ENCODE results near the gene STKLD1. TPM values are rescaled to one million over a fixed set of nuclear protein-coding genes. Genes with fewer than 3 reads are reported as not detected.

Gene STKLD1
- total RNA-seq, 1 donor from 2014 or later = 1.2 TPM

- intact Hi-C loops (cut with DNase I) = no loop called here
- no peak for TF ChIP-seq CTCF (IDR thresholded peaks at IDR 0.05)
- H3K4me3 ChIP-seq = no peak overlapping the region
- H3K36me3 ChIP-seq = peaks cover 64% of the 10 kb centered on the region
- no peak overlapping the region for H3K27ac ChIP-seq
- DNase-seq = no peak
- ATAC-seq = no peak
- H3K27me3 ChIP-seq = no peaks in the 10 kb centered on the region
- no peaks in the 10 kb centered on the region for H3K9me3 ChIP-seq
- peaks cover 11% of the 10 kb centered on the region for H3K4me1 ChIP-seq
These were observed 15.5 kb upstream of the STKLD1 start for GRCh38 chr9:133360400-133361393.

- ATAC-seq (no peak), DNase-seq (no peak)
- Histone ChIP-seq H3K4me1 (peaks cover 10% of the 10 kb centered on the region), H3K4me3 (no peak overlapping the region), H3K36me3 (peaks cover 73% of the 10 kb centered on the region), H3K9me3 (no peaks in the 10 kb centered on the region), H3K27ac (no peak overlapping the region), H3K27me3 (no peaks in the 10 kb centered on the region)
- TF ChIP-seq CTCF (IDR thresholded peaks at IDR 0.05) = no peak
- intact Hi-C loops (cut with DNase I) = no loop called here
These were observed 14.6 kb upstream of the STKLD1 start for GRCh38 chr9:133361507-133362092.

- Histone ChIP-seq H3K27ac (no peak overlapping the region), H3K27me3 (no peaks in the 10 kb centered on the region), H3K4me3 (no peak overlapping the region), H3K4me1 (peaks cover 2% of the 10 kb centered on the region), H3K36me3 (peaks cover 81% of the 10 kb centered on the region), H3K9me3 (no peaks in the 10 kb centered on the region)
- no peak for DNase-seq
- no peak for ATAC-seq
- intact Hi-C loops (cut with DNase I) = no loop called here
- no peak for TF ChIP-seq CTCF (IDR thresholded peaks at IDR 0.05)
These were observed 13.7 kb upstream of the STKLD1 start for GRCh38 chr9:133362359-133363044.

- H3K27me3 ChIP-seq = no peaks in the 10 kb centered on the region
- TF ChIP-seq CTCF (IDR thresholded peaks at IDR 0.05) = no peak
- peaks cover 74% of the 10 kb centered on the region for H3K36me3 ChIP-seq
- H3K9me3 ChIP-seq = no peaks in the 10 kb centered on the region
- DNase-seq (no peak), ATAC-seq (no peak)
- no peak overlapping the region for H3K27ac ChIP-seq
- intact Hi-C loops (cut with DNase I) = no loop called here
- H3K4me1 ChIP-seq = peaks cover 36% of the 10 kb centered on the region
- H3K4me3 ChIP-seq = no peak overlapping the region
These were observed 9.7 kb upstream of the STKLD1 start for GRCh38 chr9:133366435-133366834.

- Histone ChIP-seq H3K4me3 (no peak overlapping the region), H3K9me3 (no peaks in the 10 kb centered on the region), H3K4me1 (peaks cover 44% of the 10 kb centered on the region), H3K27ac (no peak overlapping the region), H3K27me3 (no peaks in the 10 kb centered on the region), H3K36me3 (peaks cover 66% of the 10 kb centered on the region)
- no peak for DNase-seq
- no peak for TF ChIP-seq CTCF (IDR thresholded peaks at IDR 0.05)
- ATAC-seq = no peak
- intact Hi-C loops (cut with DNase I) = no loop called here
These were observed 8.9 kb upstream of the STKLD1 start for GRCh38 chr9:133367221-133367620.

Measured in upper lobe of right lung (tissue), 1 donor.